CD1c-positive myeloid dendritic cell (primary cell): Measurements from ENCODE around the gene SLC6A8.
"Not testable (repeated sequence)": the region's sequence is repeated elsewhere in the genome, so short reads cannot be mapped to it uniquely, and the experiment has no call there.

Source experiments
- DNase-seq: peaks from one replicate; pipeline ENCODE4 v3.0.0-alpha.2; 2016; ENCODE audit errors: extremely low spot score

Gene SLC6A8

DNA sequence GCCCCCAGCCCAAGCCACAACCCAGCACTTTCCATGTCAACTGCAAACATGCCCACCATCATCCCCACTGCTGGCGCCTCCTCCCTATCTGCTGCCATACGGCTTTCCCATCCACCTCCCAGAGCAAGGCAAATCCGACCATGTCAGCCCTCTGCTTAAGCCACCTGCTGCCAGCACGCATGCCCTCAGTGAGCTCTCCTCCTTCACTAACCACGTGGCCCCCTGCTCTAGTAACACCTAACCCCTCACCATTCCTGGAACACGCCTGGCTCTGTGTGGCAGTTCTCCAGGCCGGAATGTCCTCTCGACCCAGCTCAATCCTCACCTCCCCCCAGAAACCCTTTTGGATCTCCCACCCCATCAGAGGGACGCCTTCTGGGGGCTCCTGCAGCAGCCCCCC is 19.1 kb downstream of the SLC6A8 start:
- no peak for DNase-seq

DNA sequence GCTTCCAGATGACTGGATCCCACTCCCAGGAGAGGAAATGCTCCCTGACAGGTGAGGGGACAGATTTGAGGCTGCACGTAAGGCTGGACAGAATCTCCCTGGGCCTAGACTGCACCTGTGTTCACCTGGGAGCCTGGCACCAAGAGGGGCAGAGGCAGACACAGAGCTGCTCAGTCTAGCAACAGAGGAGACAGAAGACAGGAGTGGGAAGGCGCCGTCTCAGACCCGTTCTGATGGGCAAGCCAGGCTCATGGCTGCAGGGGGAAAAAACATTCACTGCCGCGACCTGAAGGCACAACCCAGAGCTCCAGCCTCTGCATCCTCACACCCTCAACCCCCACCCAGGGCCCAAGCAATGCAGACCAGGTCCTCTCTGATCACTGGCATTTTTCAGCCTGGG is 19.7 kb downstream of the SLC6A8 start:
- DNase-seq = no peak

DNA sequence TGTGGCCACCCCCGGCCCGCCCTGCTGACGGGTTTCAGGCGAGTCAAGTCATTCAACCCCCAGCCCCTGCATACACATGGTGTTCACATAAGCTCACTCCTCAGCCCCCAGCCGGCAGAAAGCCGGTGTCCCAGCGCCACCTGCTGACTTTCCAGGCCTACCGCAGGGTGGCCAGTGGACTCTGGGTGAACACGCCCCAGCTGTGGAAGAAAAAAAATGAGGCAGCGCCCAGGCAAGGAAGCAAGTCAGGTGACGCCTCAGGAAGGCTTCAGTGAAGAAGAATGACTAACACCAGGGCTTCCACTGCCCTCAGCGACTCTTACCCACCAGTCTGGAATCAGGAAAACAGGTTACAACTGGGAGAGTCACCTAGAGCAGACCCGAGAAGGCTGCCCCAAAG is 20.7 kb downstream of the SLC6A8 start:
- DNase-seq = peak; percentile 74

- DNase-seq = no peak
Measured at GRCh38 chrX:153709726-153710674, 22.3 kb downstream of the SLC6A8 start.

DNA sequence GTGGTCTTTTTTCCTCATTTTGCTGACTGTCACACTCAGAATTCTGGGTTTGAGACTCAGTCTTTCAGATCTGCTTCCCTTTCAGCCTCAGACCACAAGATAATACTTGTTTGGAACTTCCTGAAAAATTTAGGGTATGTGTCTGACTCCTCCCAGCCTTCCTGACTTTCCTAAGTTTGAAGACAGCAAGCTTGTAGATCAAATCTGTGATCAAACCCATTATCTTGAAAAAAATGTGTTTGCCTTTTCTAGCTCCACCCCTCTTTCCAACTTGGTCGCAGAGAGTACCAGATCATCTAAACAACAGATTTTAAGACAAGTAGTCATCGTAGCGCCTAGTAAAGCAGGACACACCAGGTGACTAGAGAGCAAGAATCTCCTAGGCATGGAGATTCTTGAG is 26.5 kb downstream of the SLC6A8 start:
- DNase-seq = peak; percentile 46

GRCh38 chrX:153717445-153717844 is 29.7 kb downstream of the SLC6A8 start:
- DNase-seq = no peak

- no peak for DNase-seq
Measured at GRCh38 chrX:153719238-153719637, 31.5 kb downstream of the SLC6A8 start.

DNA sequence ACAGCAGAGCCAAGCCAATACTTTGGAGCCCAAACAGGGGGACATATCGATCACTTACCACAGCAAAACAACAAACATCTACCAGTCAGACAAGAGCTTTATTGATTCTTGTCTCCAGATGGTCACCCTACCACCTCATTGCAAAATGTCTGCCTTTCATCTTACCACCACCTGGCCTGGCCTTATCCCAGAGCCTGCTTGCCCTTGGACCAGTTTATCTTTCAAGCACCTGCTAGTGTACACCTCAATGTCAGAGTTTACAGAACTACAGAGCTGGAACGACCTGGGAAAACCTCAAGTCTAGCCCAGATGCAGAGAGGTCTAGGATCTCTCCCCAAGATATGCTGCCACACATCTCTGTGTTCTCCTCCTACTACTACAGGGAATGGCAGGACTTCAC is 32.0 kb downstream of the SLC6A8 start:
- DNase-seq = no peak

DNA sequence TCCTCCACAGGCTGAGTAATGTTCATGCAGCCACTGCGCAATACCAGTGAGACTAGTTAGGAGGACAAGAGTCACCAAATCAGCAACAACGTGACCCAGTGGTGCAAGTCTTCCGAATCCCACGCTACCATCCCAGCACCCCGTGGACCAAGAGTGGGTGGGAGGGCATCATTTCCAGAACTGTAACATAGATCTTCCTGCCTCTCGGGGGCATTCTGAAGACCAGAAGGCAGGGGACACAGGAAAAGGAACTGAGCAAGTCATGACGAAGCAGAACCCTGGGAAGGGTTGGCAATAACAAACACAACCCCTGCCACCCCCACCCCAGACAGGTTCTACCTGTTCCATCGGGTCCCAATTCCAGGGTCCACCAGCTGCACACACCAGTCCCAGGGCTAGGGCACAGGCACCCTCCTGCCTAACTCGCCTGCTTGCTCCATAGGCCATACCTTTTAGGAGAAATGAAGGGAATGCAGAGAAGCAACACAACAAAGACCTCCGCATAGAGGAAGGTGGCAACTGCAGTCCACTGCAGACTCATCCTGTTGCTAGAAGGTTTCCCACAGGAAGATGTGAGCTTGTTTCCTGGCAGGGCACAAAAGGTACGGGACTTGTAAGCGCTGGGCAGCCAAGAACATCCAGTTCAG is 35.1 kb downstream of the SLC6A8 start:
- DNase-seq = peak; percentile 88

DNA sequence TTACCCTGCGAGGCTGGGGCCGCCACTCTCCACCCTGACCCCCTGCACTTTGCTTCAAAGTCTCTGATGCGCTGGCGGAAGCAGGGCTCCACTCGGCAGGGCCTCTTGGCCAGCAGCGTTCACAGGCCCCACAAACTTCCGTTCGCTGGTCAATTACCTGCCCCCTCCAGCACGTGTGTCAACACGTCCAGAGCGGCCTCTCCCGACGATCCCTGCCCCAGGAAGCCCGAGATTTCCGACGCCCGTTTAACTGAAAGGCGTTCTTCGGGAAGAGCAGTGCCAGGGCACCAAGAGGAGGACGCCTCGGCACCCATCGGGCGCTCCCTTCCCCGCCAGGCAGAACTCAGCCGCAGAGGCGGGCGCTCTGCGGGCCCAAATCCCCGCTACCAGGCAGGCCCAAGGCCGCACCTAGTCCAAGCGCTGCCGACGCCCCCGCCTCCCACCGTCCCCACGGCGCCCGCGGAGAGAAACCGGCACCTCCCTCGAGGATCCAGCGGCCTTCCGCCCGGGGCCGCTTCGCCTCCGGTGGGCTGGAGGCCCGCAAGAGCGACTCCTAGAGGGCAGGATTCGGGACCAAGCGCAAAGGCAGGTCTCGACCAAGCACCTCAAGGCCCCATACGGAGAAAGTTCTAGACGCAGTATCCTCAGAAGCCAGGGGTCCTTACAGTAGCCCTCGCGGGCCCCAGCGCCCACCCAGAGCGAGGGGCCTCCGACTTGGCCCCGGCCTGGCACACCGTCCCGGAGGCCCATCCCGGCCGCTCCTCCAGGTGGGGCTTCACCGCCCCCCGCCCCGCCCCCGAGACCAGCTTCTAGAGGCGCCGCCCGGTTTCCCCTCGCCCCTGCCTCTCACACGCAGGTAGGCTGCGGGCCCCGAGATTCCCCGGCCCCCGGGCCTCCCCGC is 35.9 kb downstream of the SLC6A8 start:
- DNase-seq = peak; percentile 28

GRCh38 chrX:153724252-153725038 is 36.7 kb downstream of the SLC6A8 start, which contains the start of the genes ABCD1 and BCAP31:
ABCD1 (plus strand) TSS chrX:153724856; CDS start chrX:153725267, 411 bp downstream.
BCAP31 (minus strand) TSS chrX:153724387; CDS start chrX:153723244, 1,143 bp downstream.
- DNase-seq = peak; percentile 93

DNA sequence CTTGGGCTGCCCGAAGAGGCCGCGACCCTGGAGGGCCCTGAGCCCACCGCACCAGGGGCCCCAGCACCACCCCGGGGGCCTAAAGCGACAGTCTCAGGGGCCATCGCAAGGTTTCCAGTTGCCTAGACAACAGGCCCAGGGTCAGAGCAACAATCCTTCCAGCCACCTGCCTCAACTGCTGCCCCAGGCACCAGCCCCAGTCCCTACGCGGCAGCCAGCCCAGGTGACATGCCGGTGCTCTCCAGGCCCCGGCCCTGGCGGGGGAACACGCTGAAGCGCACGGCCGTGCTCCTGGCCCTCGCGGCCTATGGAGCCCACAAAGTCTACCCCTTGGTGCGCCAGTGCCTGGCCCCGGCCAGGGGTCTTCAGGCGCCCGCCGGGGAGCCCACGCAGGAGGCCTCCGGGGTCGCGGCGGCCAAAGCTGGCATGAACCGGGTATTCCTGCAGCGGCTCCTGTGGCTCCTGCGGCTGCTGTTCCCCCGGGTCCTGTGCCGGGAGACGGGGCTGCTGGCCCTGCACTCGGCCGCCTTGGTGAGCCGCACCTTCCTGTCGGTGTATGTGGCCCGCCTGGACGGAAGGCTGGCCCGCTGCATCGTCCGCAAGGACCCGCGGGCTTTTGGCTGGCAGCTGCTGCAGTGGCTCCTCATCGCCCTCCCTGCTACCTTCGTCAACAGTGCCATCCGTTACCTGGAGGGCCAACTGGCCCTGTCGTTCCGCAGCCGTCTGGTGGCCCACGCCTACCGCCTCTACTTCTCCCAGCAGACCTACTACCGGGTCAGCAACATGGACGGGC is 37.5 kb downstream of the SLC6A8 start:
- DNase-seq = no peak

DNA sequence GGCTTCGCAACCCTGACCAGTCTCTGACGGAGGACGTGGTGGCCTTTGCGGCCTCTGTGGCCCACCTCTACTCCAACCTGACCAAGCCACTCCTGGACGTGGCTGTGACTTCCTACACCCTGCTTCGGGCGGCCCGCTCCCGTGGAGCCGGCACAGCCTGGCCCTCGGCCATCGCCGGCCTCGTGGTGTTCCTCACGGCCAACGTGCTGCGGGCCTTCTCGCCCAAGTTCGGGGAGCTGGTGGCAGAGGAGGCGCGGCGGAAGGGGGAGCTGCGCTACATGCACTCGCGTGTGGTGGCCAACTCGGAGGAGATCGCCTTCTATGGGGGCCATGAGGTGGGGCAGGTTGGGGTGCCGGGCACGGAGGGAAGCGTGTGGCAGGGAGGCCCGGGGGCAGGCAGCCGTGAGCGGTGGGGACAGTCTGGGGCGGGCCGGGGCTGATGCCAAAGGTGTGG is 38.1 kb downstream of the SLC6A8 start:
- no peak for DNase-seq

GRCh38 chrX:153726286-153727122 is 38.8 kb downstream of the SLC6A8 start:
- peak; percentile 85 for DNase-seq

GRCh38 chrX:153727123-153727931 is 39.6 kb downstream of the SLC6A8 start:
- peak; percentile 55 for DNase-seq

DNA sequence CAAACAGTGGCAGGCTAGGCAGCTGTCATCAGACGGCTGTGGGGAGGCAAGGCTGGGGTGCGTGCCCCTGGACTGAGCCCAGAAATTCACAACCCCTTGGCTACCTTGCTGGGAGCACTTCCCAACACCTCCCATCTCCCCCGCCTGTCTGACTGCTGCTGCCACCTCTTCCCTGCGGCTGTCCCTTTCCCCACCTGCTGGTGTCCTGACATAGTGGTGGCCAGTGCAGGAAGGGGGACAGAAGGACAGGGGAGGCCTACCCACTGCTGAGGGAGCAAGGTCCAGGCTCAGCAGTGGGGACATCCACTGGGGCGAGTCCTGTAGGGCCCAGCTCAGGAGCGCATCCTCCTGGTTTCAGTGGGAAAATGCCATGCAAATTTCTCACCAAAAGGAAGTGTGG is 40.4 kb downstream of the SLC6A8 start:
- DNase-seq = no peak

DNA sequence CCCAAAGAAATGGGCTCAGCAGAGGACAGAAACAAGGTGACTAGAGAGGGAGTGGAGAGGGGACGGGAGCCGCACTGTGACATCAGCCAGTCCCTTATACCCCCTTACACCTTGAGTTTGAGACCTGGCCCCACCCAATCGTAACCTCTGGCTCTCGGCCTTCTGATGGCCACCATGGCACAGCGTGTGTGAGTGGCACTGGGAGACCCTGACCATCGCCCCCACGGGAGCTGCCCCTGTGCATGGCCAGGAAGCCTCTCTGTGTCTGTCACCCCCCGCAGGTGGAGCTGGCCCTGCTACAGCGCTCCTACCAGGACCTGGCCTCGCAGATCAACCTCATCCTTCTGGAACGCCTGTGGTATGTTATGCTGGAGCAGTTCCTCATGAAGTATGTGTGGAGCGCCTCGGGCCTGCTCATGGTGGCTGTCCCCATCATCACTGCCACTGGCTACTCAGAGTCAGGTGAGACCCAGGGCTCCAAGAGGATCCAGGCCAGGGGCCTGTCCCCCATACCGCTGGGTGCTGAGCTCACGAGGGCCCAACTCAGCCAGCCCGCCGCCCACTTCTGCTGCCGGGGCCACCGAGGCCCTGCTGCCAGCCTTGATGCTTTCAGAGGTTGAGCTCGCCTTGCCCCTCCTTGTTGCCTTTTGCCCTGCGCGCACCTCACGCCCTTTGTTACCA is 41.4 kb downstream of the SLC6A8 start:
- no peak for DNase-seq

DNA sequence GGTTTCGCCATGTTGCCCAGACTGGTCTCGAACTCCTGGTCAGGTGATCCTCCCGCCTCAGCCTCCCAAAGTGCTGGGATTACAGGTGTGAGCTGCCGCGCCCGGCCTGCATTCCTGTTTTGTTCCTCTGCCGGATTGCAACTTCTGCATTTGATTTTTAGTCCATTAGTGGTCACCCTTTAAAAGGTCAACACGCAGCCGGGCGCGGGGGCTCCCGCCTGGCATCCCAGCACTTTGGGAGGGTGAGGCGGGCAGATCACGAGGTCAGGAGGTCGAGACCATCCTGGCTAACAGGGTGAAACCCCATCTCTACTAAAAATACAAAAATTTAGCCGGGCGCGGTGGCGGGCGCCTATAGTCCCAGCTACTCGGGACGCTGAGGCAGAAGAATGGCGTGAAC is 42.4 kb downstream of the SLC6A8 start:
- DNase-seq = not testable (repeated sequence)
